ENCODE data around the gene PATJ.
"Not testable (repeated sequence)": the region's sequence is repeated elsewhere in the genome, so short reads cannot be mapped to it uniquely, and the experiment has no call there.

PATJ gene

DNA sequence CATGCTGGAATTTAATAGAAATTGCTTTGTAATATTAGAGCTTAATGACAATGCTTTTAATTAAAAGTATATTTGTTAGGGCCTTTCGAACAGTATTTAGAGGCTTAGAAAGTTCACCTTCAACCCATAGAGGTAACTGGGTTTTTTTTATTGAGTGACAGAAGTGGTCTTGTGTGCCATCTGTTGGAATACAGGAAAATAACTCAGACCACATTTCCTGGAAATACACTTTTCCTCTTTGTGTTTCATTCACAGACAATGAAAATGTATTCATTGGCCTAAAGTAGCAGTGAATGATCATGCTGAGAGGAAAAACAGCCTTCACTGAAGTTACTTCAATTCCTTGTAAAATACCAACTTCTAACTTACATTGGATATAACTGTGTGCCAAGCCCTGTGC lies 368.8 kb downstream of the PATJ start:
- no peak for DNase-seq

- DNase-seq: no peak
These were observed 371.2 kb downstream of the PATJ start for GRCh38 chr1:62113507-62113906.

GRCh38 chr1:62117018-62117750 lies 374.9 kb downstream of the PATJ start:
- DNase-seq: no peak

DNA sequence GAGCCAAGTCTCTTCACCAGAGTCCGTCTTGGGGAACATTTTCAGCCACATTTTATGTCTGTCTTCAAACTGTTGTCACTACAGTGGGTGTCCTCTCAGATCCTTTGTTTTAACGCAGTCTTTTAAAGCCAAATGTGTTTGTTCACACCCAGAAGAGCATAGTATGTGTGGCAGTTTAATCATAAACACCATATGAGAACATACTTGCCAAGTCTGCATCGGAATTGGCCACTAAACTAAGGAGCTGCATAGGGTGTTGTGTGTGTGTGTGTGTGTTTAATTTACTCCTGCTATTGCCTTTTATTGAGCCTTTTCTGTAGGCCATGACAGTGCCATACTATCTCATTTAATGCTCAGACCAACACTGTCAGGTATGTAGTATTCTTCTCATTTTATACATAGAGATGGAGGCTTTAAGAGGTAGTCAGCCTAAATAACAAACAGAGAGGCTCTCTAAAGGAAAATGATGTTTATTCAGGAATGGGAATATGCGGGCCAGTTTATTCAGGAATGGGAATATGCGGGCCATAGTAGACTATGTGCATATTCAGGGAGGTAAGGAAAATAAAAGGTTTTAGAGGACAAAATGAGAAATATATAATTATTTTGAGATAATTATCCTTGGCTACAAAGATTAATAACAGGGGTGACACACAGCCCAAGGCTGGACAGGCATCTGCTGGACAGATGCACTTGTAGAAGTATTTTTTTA lies 384.5 kb downstream of the PATJ start:
- no peak for DNase-seq

DNA sequence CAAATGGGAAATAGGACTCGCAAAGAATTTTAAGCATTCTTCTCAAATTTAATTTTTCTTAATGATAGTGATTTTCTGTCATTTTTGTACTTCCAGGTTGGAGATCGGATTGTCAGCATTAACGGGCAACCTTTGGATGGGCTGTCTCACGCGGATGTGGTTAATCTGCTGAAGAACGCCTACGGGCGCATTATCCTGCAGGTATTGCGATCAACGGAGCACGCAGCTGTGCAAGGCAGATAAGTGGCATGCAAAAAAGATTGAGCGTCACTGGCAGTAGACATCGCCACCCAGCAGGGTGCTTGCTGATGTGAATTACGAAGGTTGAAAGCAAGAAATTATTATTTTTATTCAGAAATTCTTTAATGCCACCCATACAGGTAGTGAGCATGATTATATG lies 386.5 kb downstream of the PATJ start:
- DNase-seq: no peak

GRCh38 chr1:62131093-62131725 lies 388.9 kb downstream of the PATJ start:
- DNase-seq: peak; percentile 7

- DNase-seq: no peak
These were observed 395.7 kb downstream of the PATJ start for GRCh38 chr1:62138029-62138428.

GRCh38 chr1:62139410-62139809 lies 397.1 kb downstream of the PATJ start:
- DNase-seq: no peak

- DNase-seq: no peak
These were observed 398.4 kb downstream of the PATJ start for GRCh38 chr1:62140666-62141065.

DNA sequence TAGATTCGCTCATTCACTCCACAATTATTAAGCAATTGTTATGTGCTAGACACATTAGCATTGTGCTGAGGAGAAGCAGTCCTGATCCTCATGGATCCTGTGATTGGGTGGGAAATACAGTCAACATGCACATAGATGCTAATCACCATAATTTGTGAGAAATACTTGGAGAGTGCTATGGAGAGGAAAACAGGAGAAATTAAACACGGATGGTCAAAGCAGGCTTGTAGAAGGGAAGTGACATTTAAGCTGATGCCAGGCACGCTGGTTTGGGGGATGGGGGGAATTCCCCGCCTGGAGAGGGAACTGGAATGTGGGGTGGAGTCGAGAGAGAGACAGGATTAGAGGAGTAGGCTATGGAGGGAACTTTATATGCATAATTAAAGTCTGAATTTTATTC lies 400.2 kb downstream of the PATJ start:
- DNase-seq: no peak

- DNase-seq: no peak
These were observed 402.1 kb downstream of the PATJ start for GRCh38 chr1:62144238-62144831.

GRCh38 chr1:62159940-62160348 lies 417.7 kb downstream of the PATJ start:
- DNase-seq: no peak

DNA sequence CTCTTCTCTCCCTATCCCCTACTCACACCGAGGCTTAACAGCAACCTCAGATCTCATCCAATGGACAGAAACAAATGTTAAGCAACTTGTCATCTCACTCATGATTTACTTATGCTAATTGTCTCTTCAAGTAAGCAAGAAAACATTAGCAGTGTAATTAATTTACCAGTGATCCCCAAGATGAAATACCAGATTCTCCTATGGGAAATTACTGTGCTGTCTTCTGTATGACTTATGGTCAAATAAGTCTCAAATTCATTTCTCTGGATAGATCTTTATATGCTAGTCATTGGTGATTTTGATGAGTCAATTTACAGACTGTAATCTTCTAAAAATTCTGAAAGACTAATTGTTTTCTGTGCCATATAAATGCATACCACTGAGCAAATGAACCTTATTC lies 419.4 kb downstream of the PATJ start:
- DNase-seq: no peak

DNA sequence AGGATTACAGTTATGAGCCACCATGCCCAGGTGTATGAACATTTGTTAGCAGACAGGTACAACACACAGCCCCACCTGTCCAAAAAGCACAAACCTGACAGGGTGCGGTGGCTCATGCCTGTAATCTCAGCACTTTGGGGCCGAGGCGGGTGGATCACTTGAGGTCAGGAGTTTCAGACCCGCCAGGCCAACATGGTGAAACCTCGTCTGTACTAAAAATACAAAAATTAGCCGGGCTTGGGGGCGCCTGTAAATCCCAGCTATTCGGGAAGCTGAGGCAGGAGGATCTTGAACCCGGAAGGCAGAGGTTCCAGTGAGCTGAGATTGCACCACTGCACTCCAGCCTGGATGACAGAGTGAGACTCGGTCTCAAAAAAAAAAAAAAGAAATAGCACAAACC lies 428.1 kb downstream of the PATJ start:
- DNase-seq: not testable (repeated sequence)

GRCh38 chr1:62175568-62176179 lies 433.4 kb downstream of the PATJ start:
- peak; percentile 34 for DNase-seq

GRCh38 chr1:62176597-62177312 lies 434.5 kb downstream of the PATJ start:
- no peak for DNase-seq

- no peak for DNase-seq
These were observed 435.3 kb downstream of the PATJ start for GRCh38 chr1:62177621-62178020.

DNA sequence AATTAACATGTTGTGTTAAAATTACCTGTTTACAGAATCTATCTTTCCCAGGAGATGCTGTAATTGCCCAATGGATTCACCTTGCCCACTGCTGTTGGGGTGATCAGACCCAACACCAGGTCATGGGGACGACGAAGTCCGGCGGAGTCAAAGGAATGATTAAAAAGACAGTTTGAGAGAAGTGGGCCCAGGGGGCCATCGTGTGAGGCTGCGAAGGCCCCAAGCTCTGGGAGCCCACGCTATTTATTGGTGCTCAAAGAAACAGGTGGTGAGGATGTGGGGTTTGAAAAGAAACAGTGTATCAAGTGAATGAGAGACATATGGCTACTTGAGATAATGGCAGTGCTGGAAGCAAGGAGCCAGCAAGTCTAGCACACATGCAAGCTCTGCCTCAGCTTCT lies 436.1 kb downstream of the PATJ start:
- DNase-seq: no peak

- DNase-seq: not testable (repeated sequence)
These were observed 437.8 kb downstream of the PATJ start for GRCh38 chr1:62180054-62180453.

- no peak for DNase-seq
These were observed 438.4 kb downstream of the PATJ start for GRCh38 chr1:62180639-62181038.

- DNase-seq: no peak
These were observed 439.3 kb downstream of the PATJ start for GRCh38 chr1:62181532-62181931.

DNA sequence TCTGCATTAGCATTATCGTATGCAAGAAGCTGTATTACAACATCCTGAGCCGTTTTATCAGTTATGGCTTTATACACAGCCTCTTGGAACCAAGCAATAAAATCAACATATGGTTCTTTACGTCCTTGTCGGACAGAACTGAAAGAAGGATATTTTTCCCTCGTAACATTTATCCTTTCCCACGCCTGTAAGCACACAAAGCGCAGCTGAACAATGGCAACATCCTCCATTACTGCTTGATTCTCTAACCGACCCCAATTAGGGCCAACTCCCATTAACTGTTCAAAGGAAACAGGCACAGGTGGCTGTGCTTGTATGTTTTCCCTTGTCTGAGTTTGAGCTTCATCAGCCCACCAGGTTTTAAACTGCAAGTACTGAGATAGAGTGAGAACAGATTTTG lies 439.9 kb downstream of the PATJ start:
- not testable (repeated sequence) for DNase-seq

All from NCI-H446 treated with DMSO at 0.1 percent for 48 hours (cell line).